HG03354 (cell line): Measurements from ENCODE around the gene ARHGAP30.
"Not testable (repeated sequence)": the region's sequence is repeated elsewhere in the genome, so short reads cannot be mapped to it uniquely, and the experiment has no call there.

Experiments used
- ATAC-seq: cut with Tn5 transposase; IDR thresholded peaks from one replicate; pipeline ENCODE4 v1.9.1; 2021; ENCODE audit warnings: mild to moderate bottlenecking; ENCODE audit not compliant: unreplicated experiment, poor library complexity, severe bottlenecking

ARHGAP30 gene

GRCh38 chr1:161072751-161073449 lies 3.2 kb upstream of the ARHGAP30 start:
- ATAC-seq, result no peak

- no peak for ATAC-seq
Observed at GRCh38 chr1:161071886-161072371, 2.2 kb upstream of the ARHGAP30 start.

- ATAC-seq, result no peak
Observed at GRCh38 chr1:161070761-161071160, 1.1 kb upstream of the ARHGAP30 start.

GRCh38 chr1:161069241-161069640 lies 450 bp downstream of the ARHGAP30 start:
- peak; percentile 0 for ATAC-seq

- ATAC-seq, result peak; percentile 62
Observed at GRCh38 chr1:161068306-161069234, 1.1 kb downstream of the ARHGAP30 start.

GRCh38 chr1:161066694-161067093 lies 3.0 kb downstream of the ARHGAP30 start:
- no peak for ATAC-seq

GRCh38 chr1:161065681-161066080 lies 4.0 kb downstream of the ARHGAP30 start:
- not testable (repeated sequence) for ATAC-seq

GRCh38 chr1:161063936-161064335 lies 5.8 kb downstream of the ARHGAP30 start:
- not testable (repeated sequence) for ATAC-seq

- ATAC-seq, result no peak
Observed at GRCh38 chr1:161061419-161061818, 8.3 kb downstream of the ARHGAP30 start.

GRCh38 chr1:161059293-161059692 lies 10.4 kb downstream of the ARHGAP30 start:
- ATAC-seq, result no peak

GRCh38 chr1:161054805-161055204 lies 14.9 kb downstream of the ARHGAP30 start:
- no peak for ATAC-seq

- ATAC-seq, result no peak
Observed at GRCh38 chr1:161054232-161054631, 15.5 kb downstream of the ARHGAP30 start.

GRCh38 chr1:161052899-161053298 lies 16.8 kb downstream of the ARHGAP30 start:
- no peak for ATAC-seq

- no peak for ATAC-seq
Observed at GRCh38 chr1:161051219-161051618, 18.5 kb downstream of the ARHGAP30 start.

GRCh38 chr1:161048949-161049722 lies 20.6 kb downstream of the ARHGAP30 start:
- ATAC-seq, result no peak

- ATAC-seq, result no peak
Observed at GRCh38 chr1:161047436-161048420, 22.0 kb downstream of the ARHGAP30 start.

- peak; percentile 53 for ATAC-seq
Observed at GRCh38 chr1:161046605-161047228, 23.0 kb downstream of the ARHGAP30 start.
